ENCODE measurements around the gene PAF1. TPM values are rescaled to one million over a fixed set of nuclear protein-coding genes. Genes with fewer than 3 reads are reported as not detected.

The PAF1 gene
- total RNA-seq, 4 donors from 2014 or later: 30.8 to 48.3 (median 44.3) TPM

GRCh38 chr19:39336483-39336882 is 54.4 kb downstream of the PAF1 start:
- H3K9me3 ChIP-seq: no peaks in the 10 kb centered on the region
- TF ChIP-seq EP300 (IDR thresholded peaks at IDR 0.05): no peak
- no peak for TF ChIP-seq POLR2A (IDR thresholded peaks at IDR 0.05)
- no peak for TF ChIP-seq CTCF (IDR thresholded peaks at IDR 0.05)
- WGBS, 2 donors: 60 to 64% methylated on average over 3 of the region's 3 CpGs

More at GRCh38 chr19:39336483-39336882, 54.4 kb downstream of the PAF1 start:
- no peak for DNase-seq (ENCODE audit: low spot score in 2 of 2)
- H3K27me3 ChIP-seq: no peaks in the 10 kb centered on the region
- H3K27ac ChIP-seq: peak overlapping the region in 3 of 4 donors; percentile 21 to 86 (median 39)
- no peaks in the 10 kb centered on the region for H3K36me3 ChIP-seq
- H3K4me3 ChIP-seq: no peak overlapping the region
- H3K4me1 ChIP-seq: peaks cover 0 to 10% (median 8%) of the 10 kb centered on the region in 4 donors

Small RNA genes lying within 50 kb of the gene (small RNA-seq; reads per million reads assigned to genes)
- gene AC011445.2 (not detected), gene MIR4530 (not detected), gene RN7SL566P (not detected)

Other genes with a start within 250 kb of the PAF1 start
- gene NCCRP1, start 194.1 kb downstream of the PAF1 start, total RNA-seq: not detected
- 1 to 10 TPM in 2 of 4 donors, not detected in 2; 1.3 to 6.0 TPM for gene SYCN, start 186.8 kb downstream of the PAF1 start, total RNA-seq
- gene IFNL3, start 146.1 kb downstream of the PAF1 start, total RNA-seq: not detected
- gene IFNL4, start 142.2 kb downstream of the PAF1 start, total RNA-seq: not detected
- not detected for gene IFNL2, start 122.7 kb downstream of the PAF1 start, total RNA-seq
- not detected for gene IFNL1, start 94.7 kb downstream of the PAF1 start, total RNA-seq
- 1 to 10 TPM in 2 of 4 donors, under 1 TPM in 2; 0.30 to 2.4 (median 1.4) TPM for gene LRFN1, start 70.2 kb downstream of the PAF1 start, total RNA-seq
- gene GMFG, start 55.1 kb downstream of the PAF1 start, total RNA-seq: 10 to 100 TPM in 3 of 4 donors, 1 to 10 TPM in 1; 8.4 to 36.5 (median 18.2) TPM
- gene SAMD4B, start 48.7 kb downstream of the PAF1 start, total RNA-seq: 100 to 1,000 TPM; 103 to 193 (median 115) TPM
- gene MED29, start 272 bp upstream of the PAF1 start, total RNA-seq: 10 to 100 TPM; 32.9 to 52.5 (median 37.6) TPM
- 100 to 1,000 TPM; 125 to 274 (median 178) TPM for gene ZFP36, start 15.7 kb upstream of the PAF1 start, total RNA-seq
- gene PLEKHG2, start 21.6 kb upstream of the PAF1 start, total RNA-seq: 10 to 100 TPM; 20.1 to 62.1 (median 35.6) TPM
- gene RPS16, start 44.8 kb upstream of the PAF1 start, total RNA-seq: 1,000 to 10,000 TPM; 1,048 to 1,762 (median 1,462) TPM
- gene SUPT5H, start 54.5 kb upstream of the PAF1 start, total RNA-seq: 100 to 1,000 TPM in 3 of 4 donors, 10 to 100 TPM in 1; 94.4 to 120 (median 106) TPM
- gene TIMM50, start 89.7 kb upstream of the PAF1 start, total RNA-seq: 10 to 100 TPM; 38.4 to 65.5 (median 55.4) TPM
- gene DLL3, start 107.8 kb upstream of the PAF1 start, total RNA-seq: not detected
- gene SELENOV, start 124.0 kb upstream of the PAF1 start, total RNA-seq: not detected
- gene EID2B, start 141.7 kb upstream of the PAF1 start, total RNA-seq: 10 to 100 TPM in 1 of 4 donors, 1 to 10 TPM in 3; 3.0 to 10.2 (median 7.0) TPM
- 10 to 100 TPM; 14.0 to 27.3 (median 23.4) TPM for gene EID2, start 149.1 kb upstream of the PAF1 start, total RNA-seq
- not detected for gene LGALS13, start 211.4 kb upstream of the PAF1 start, total RNA-seq